Measurements from ENCODE around the gene PIERCE2.
"Not testable (repeated sequence)": the region's sequence is repeated elsewhere in the genome, so short reads cannot be mapped to it uniquely, and the experiment has no call there.

PIERCE2 gene

DNA sequence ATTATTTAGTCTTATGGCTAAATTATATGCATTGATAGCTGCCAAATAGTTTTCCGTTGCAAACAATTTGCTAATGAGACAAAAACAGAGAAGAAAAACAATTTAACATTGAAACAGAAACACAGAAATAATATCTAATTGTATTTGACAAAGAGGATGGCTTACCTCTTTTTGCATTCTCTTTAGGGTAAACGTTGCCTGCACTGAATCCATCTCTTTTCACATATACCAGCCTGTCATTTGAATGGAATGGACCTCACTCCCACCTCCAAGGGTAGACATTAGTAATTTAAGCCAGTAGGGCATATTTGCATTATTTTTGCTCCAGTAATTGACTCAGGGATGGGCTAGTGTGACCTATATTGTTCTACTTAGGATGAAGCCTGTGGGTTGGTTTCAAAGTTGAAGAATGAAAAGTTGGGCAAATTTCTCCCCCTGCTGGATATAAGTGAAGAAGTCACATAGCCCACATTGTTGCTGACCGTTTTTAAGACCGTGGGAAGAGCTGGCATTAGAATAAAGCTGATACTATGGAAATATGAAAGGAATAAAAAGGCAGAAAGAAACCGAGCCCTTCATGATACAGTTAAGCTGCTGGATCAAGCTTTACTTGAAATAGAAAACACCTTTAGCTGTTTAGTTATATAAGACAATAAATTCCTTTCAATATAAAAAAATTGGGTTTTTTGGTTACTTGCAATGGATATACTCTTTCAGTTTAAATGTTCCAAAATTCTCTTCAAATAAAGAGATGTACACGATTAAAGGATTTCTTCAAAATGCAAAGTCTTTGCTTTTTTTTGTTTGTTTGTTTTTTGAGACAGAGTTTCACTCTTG, 26.9 kb downstream of the PIERCE2 start:
- peak; percentile 79 for DNase-seq

DNA sequence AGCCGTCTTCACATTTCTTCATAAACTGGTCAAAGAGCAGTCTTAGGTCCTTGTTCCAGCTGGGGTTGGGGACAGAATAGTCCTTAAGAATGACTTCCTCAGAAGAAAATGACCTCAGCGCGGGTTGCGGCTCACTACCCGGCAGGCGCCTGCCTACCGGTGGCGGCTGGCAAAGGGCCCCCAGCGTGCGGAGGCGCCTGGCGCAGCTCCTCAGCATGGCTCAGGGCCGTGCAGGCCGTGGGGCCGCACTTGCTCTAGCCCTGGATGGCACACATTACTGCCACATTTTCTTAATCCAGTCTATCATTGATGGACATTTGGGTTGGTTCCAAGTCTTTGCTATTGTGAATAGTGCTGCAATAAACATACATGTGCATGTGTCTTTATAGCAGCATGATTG, 34.8 kb downstream of the PIERCE2 start:
- DNase-seq, result not testable (repeated sequence)

DNA sequence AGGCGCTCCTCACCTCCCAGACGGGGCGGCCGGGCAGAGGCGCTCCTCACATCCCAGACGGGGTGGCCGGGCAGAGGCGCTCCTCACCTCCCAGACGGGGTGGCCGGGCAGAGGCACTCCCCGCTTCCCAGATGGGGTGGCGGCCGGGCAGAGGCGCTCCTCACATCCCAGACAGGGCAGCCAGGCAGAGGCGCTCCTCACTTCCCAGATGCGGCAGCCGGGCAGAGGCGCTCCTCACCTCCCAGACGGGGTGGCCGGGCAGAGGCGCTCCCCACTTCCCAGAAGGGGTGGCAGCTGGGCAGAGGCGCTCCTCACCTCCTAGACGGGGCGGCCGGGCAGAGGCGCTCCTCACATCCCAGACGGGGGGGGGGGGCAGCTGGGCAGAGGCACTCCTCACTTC, 37.6 kb downstream of the PIERCE2 start:
- not testable (repeated sequence) for DNase-seq

DNA sequence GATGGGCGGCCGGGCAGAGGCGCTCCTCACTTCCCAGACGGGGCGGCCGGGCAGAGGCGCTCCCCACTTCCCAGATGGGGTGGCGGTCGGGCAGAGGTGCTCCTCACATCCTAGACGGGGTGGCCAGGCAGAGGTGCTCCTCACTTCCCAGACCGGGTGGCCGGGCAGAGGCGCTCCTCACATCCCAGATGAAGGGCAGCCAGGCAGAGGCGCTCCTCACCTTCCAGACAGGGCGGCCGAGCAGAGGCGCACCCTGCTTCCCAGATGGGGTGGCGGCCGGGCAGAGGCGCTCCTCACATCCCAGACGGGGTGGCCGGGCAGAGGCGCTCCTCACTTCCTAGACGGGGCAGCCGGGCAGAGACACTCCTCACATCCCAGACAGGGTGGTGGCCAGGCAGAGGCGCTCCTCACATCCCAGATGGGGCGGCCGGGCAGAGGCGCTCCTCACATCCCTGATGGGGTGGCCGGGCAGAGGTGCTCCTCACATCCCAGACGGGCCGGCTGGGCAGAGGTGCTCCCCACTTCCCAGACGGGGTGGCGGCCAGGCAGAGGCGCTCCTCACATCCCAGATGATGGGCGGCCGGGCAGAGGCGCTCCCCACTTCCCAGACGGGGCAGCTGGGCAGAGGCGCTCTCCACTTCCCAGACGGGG, 38.2 kb downstream of the PIERCE2 start:
- DNase-seq, result not testable (repeated sequence)

DNA sequence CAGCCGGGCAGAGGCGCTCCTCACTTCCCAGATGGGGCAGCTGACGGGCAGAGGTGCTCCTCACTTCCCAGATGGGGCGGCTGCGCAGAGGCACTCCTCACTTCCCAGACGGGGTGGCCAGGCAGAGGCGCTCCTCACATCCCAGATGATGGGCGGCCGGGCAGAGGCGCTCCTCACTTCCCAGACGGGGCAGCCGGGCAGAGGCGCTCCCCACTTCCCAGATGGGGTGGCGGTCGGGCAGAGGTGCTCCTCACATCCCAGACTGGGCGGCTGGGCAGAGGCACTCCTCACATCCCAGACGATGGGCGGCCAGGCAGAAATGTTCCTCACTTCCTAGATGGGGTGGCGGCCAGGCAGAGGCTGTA, 38.7 kb downstream of the PIERCE2 start:
- DNase-seq, result not testable (repeated sequence)

DNA sequence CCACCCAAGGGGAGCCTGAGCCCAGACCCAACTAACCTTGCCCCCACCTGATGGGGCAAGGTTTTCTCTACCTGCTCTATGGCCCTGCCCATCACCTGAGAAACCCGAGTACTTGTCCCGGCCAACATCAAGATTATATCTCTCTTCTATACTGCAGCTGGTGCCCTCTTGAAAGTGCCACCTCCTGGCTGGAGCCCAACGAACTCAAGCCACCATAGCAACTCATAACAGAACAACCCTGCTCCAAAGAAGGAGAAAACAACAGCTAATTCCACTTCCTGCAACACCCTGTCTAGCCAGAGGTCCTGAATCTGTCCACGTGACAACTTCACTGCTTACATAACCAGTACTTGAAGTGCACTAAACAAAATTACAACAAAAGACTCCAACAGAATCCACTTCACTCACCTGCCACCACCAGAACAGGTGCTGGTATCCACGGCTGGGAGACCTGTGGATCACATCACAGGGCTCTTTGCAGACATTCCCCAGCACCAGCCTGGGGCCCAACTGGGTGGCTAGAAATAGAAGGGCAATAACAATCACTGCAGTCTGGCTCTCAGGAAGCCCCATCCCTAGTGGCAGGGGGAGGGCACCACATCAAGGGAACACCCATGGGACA, 49.2 kb downstream of the PIERCE2 start:
- no peak for DNase-seq

DNA sequence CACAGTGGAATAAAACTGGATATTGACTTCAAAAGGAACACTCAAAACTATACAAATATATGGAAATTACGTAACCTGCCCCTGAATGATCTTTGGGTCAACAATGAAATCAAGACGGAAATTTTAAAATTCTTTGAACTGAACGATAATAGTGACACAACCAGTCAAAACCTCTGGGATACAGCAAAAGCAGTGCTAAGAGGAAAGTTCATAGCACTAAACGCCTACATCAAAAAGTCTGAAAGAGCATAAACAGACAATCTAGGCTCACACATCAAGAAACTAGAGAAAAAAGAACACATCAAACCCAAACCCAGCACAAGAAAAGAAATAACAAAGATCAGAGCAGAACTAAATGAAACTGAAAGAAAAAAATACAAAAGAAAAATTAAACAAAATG, 53.2 kb downstream of the PIERCE2 start:
- DNase-seq, result no peak

DNA sequence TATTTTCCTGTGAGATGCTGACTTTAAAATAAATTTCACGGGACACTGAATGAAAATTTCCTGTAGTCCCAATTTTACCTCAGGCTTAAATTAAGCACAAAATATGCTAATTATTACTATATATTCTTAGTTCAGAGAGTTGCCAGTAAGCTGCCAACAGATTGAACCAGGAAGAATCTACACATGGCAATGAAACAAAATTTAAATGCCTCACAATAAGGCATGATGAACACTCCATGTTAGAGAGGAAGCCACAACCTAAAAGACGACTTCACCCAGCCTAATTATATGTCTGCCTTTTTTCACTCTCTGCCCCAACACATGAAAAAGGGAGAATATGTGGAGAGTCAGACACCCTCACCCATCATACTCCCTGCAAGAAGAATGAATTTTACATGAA, 60.0 kb downstream of the PIERCE2 start:
- DNase-seq, result no peak

Measured in NCI-H526 treated with DMSO at 0.1 percent for 48 hours (cell line).